OCI-M2 (cell line): Measurements from ENCODE around the gene COL4A2.
"Not testable (repeated sequence)": the region's sequence is repeated elsewhere in the genome, so short reads cannot be mapped to it uniquely, and the experiment has no call there.

ENCODE experiments used
- DNase-seq: peaks from one replicate; lab custom pipeline; 2025; ENCODE audit not compliant: unreplicated experiment; lab: John Stamatoyannopoulos, UW

Gene COL4A2

GRCh38 chr13:110485604-110486003 is 178.5 kb downstream of the COL4A2 start:
- no peak for DNase-seq

- DNase-seq: no peak
These were observed 179.1 kb downstream of the COL4A2 start for GRCh38 chr13:110486061-110486715.

GRCh38 chr13:110486880-110487279 is 179.8 kb downstream of the COL4A2 start:
- not testable (repeated sequence) for DNase-seq

GRCh38 chr13:110490009-110490770 is 183.1 kb downstream of the COL4A2 start:
- DNase-seq: no peak

GRCh38 chr13:110491869-110492678 is 185.0 kb downstream of the COL4A2 start:
- no peak for DNase-seq

- no peak for DNase-seq
These were observed 185.9 kb downstream of the COL4A2 start for GRCh38 chr13:110492679-110493593.

GRCh38 chr13:110493613-110494012 is 186.5 kb downstream of the COL4A2 start:
- DNase-seq: no peak

GRCh38 chr13:110495376-110495775 is 188.3 kb downstream of the COL4A2 start:
- no peak for DNase-seq

- DNase-seq: no peak
These were observed 188.8 kb downstream of the COL4A2 start for GRCh38 chr13:110495881-110496280.

GRCh38 chr13:110496281-110496680 is 189.2 kb downstream of the COL4A2 start:
- no peak for DNase-seq

- DNase-seq: no peak
These were observed 189.9 kb downstream of the COL4A2 start for GRCh38 chr13:110497003-110497402.

- DNase-seq: not testable (repeated sequence)
These were observed 190.8 kb downstream of the COL4A2 start for GRCh38 chr13:110497896-110498295.

GRCh38 chr13:110498327-110498726 is 191.2 kb downstream of the COL4A2 start:
- no peak for DNase-seq

- DNase-seq: no peak
These were observed 191.7 kb downstream of the COL4A2 start for GRCh38 chr13:110498765-110499164.

GRCh38 chr13:110499621-110500281 is 192.7 kb downstream of the COL4A2 start:
- no peak for DNase-seq

- DNase-seq: no peak
These were observed 193.3 kb downstream of the COL4A2 start for GRCh38 chr13:110500341-110500740.

GRCh38 chr13:110501188-110501587 is 194.1 kb downstream of the COL4A2 start:
- no peak for DNase-seq

- no peak for DNase-seq
These were observed 196.2 kb downstream of the COL4A2 start for GRCh38 chr13:110503037-110503901.

- DNase-seq: no peak
These were observed 197.0 kb downstream of the COL4A2 start for GRCh38 chr13:110503979-110504499.
